H1 (cell line): ENCODE measurements around the gene NASP. TPM values are rescaled to one million over a fixed set of nuclear protein-coding genes. Genes with fewer than 3 reads are reported as not detected.

Experiments used
- CTCF ChIA-PET: fragments of 300-600 bp; sonication (Branson Sonifier 250); formaldehyde crosslinking; loops from one replicate; lab custom pipeline; 2021; ENCODE audit not compliant: partially characterized antibody; lab: Charles Lee
- POLR2A ChIA-PET: fragments of 300-600 bp; sonication (Branson Sonifier 250); formaldehyde crosslinking; loops from one replicate; lab custom pipeline; 2021; ENCODE audit warnings: inconsistent platforms; ENCODE audit not compliant: partially characterized antibody; lab: Charles Lee
- DNase-seq, 2 experiments: peaks; one replicate each; pipeline versions ENCODE4 v3.0.0 to v3.0.0-alpha.2; 2010 to 2022; ENCODE audit warnings: low spot score in 2 of 2, low read depth in 1 of 2, mixed read lengths in 1 of 2
- FAIRE-seq: peaks from 2 replicates; lab custom pipeline; 2011; peaks lifted over from hg19 to GRCh38; lab: Jason Lieb, UNC
- H2AFZ ChIP-seq: 2 replicates; pipeline ENCODE4 v1.8.1; 2012; ENCODE audit warnings: low read length, inconsistent platforms
- H2AK5ac ChIP-seq: 2 replicates; pipeline ENCODE4 v1.6.1; 2013; ENCODE audit warnings: low read depth, low read length
- H2BK120ac ChIP-seq: replicated peaks from 2 replicates; pipeline ENCODE3; 2013; ENCODE audit warnings: low read depth, low read length, inconsistent platforms
- H2BK12ac ChIP-seq: 2 replicates; pipeline ENCODE4 v1.6.1; 2013; ENCODE audit warnings: low read depth, low read length
- H2BK15ac ChIP-seq: 2 replicates; pipeline ENCODE4 v1.6.1; 2013; ENCODE audit warnings: low read length
- H2BK20ac ChIP-seq: 2 replicates; pipeline ENCODE4 v1.6.1; 2013; ENCODE audit warnings: low read length
- H2BK5ac ChIP-seq: 2 replicates; pipeline ENCODE4 v1.6.1; 2013; ENCODE audit warnings: low read depth, low read length
- H3K14ac ChIP-seq: 2 replicates; pipeline ENCODE4 v1.6.1; 2013; ENCODE audit warnings: inconsistent platforms; ENCODE audit not compliant: insufficient read length
- H3K18ac ChIP-seq: 2 replicates; pipeline ENCODE4 v1.6.1; 2013; ENCODE audit warnings: low read length; ENCODE audit errors: extremely low read depth
- H3K23ac ChIP-seq: 2 replicates; pipeline ENCODE4 v1.6.1; 2013; ENCODE audit warnings: inconsistent platforms; ENCODE audit not compliant: insufficient read length
- H3K23me2 ChIP-seq: 2 replicates; pipeline ENCODE4 v1.6.1; 2013; ENCODE audit warnings: low read depth, low read length
- H3K27ac ChIP-seq: 2 replicates; pipeline ENCODE4 v1.6.1; 2011; ENCODE audit warnings: low read depth, low read length, inconsistent platforms
- H3K27me3 ChIP-seq, 4 experiments: replicated peaks in 1 of 4; 1 replicate in 1 of 4; 2 replicates in 3 of 4; pipeline versions ENCODE4 v1.6.1 to v1.8.1; 2011 to 2013; ENCODE audit warnings: low read length in 3 of 4, mild to moderate bottlenecking in 3 of 4, inconsistent platforms in 2 of 4, mixed read lengths in 2 of 4, moderate library complexity in 1 of 4; ENCODE audit not compliant: control insufficient read depth in 3 of 4, insufficient read depth in 3 of 4; ENCODE audit errors: extremely low read depth in 1 of 4
- H3K36me3 ChIP-seq, 4 experiments: 2 replicates each; pipeline versions ENCODE4 v1.6.1 to v1.8.1; 2011 to 2013; ENCODE audit warnings: mild to moderate bottlenecking in 4 of 4, low read length in 3 of 4, moderate library complexity in 2 of 4, control low read depth in 1 of 4, inconsistent platforms in 1 of 4; ENCODE audit not compliant: insufficient read depth in 4 of 4, control insufficient read depth in 2 of 4
- H3K4ac ChIP-seq: replicated peaks from 2 replicates; pipeline ENCODE3; 2013; ENCODE audit warnings: low read length, low read depth, mixed read lengths, inconsistent platforms; ENCODE audit not compliant: insufficient read length
- H3K4me1 ChIP-seq, 4 experiments: replicated peaks in 1 of 4; 1 replicate in 1 of 4; 2 replicates in 3 of 4; pipeline versions ENCODE4 v1.6.1 to v1.8.1; 2011 to 2013; ENCODE audit warnings: low read length in 3 of 4, inconsistent platforms in 2 of 4, mixed read lengths in 1 of 4; ENCODE audit not compliant: insufficient read depth in 4 of 4, control insufficient read depth in 3 of 4
- H3K4me2 ChIP-seq, 2 experiments: 2 replicates each; pipeline versions ENCODE4 v1.6.1 to v1.8.1; 2011 to 2013; ENCODE audit warnings: low read depth in 2 of 2, low read length in 2 of 2, control low read depth in 1 of 2, inconsistent platforms in 1 of 2, mild to moderate bottlenecking in 1 of 2; ENCODE audit not compliant: insufficient read depth in 1 of 2
- H3K4me3 ChIP-seq, 4 experiments: fragments of 200-600, 300-600 bp in 1 of 4; sonication (generic), shearing (Covaris generic), sonication (Bioruptor Twin) in 1 of 4; 2 replicates each; pipeline versions ENCODE4 v1.5.1 to v1.8.1; 2011 to 2016; ENCODE audit warnings: low read length in 4 of 4, low read depth in 3 of 4, control low read depth in 2 of 4, inconsistent platforms in 2 of 4, mild to moderate bottlenecking in 2 of 4, mixed read lengths in 1 of 4, moderate library complexity in 1 of 4; ENCODE audit not compliant: insufficient read depth in 2 of 4; ENCODE audit errors: extremely low read depth in 1 of 4
- H3K56ac ChIP-seq: replicated peaks from 2 replicates; pipeline ENCODE3; 2013; ENCODE audit warnings: low read depth, mild to moderate bottlenecking, mixed read lengths, low read length, inconsistent platforms; ENCODE audit not compliant: insufficient read length
- H3K79me1 ChIP-seq: 2 replicates; pipeline ENCODE4 v1.6.1; 2013; ENCODE audit warnings: low read depth, low read length, control low read depth
- H3K79me2 ChIP-seq, 2 experiments: 2 replicates each; pipeline versions ENCODE4 v1.6.1 to v1.8.1; 2012 to 2013; ENCODE audit warnings: low read length in 2 of 2, mild to moderate bottlenecking in 2 of 2, inconsistent platforms in 1 of 2; ENCODE audit not compliant: insufficient read depth in 2 of 2, control insufficient read depth in 1 of 2
- H3K9ac ChIP-seq, 4 experiments: replicated peaks in 1 of 4; 1 replicate in 1 of 4; 2 replicates in 3 of 4; pipeline versions ENCODE4 v1.6.1 to v1.8.1; 2011 to 2013; ENCODE audit warnings: low read depth in 3 of 4, low read length in 3 of 4, control low read depth in 2 of 4, mild to moderate bottlenecking in 2 of 4, moderate library complexity in 2 of 4, inconsistent platforms in 1 of 4; ENCODE audit errors: extremely low read depth in 1 of 4
- H3K9me3 ChIP-seq, 2 experiments: 2 replicates each; pipeline versions ENCODE4 v1.6.1 to v1.8.1; 2012 to 2013; ENCODE audit warnings: mild to moderate bottlenecking in 2 of 2, moderate library complexity in 2 of 2, control low read depth in 1 of 2, inconsistent platforms in 1 of 2, low read depth in 1 of 2, low read length in 1 of 2, mixed read lengths in 1 of 2; ENCODE audit not compliant: insufficient read depth in 2 of 2
- H4K20me1 ChIP-seq, 2 experiments: replicated peaks in 1 of 2; 2 replicates each; pipeline versions ENCODE3 to v1.8.1; 2011 to 2013; ENCODE audit warnings: inconsistent platforms in 2 of 2, low read length in 2 of 2, mild to moderate bottlenecking in 1 of 2; ENCODE audit not compliant: insufficient read depth in 2 of 2, control insufficient read depth in 1 of 2
- H4K5ac ChIP-seq: 2 replicates; pipeline ENCODE4 v1.6.1; 2013; ENCODE audit warnings: low read length, low read depth, mixed read lengths, inconsistent platforms; ENCODE audit not compliant: insufficient read length
- H4K8ac ChIP-seq: 2 replicates; pipeline ENCODE4 v1.8.0; 2013; ENCODE audit warnings: mild to moderate bottlenecking, moderate library complexity, low read length, inconsistent platforms; ENCODE audit not compliant: insufficient read depth; ENCODE audit errors: extremely low read depth
- H4K91ac ChIP-seq: replicated peaks from 2 replicates; pipeline ENCODE3; 2013; ENCODE audit warnings: low read length, mixed read lengths, inconsistent platforms; ENCODE audit not compliant: insufficient read length
- CBX5 ChIP-seq: fragments of 300-800, 300-1000 bp; sonication (generic); IDR thresholded peaks from 2 replicates; pipeline ENCODE4 v1.7.1; 2016; ENCODE audit warnings: antibody characterized with exemption, low read length, low read depth
- CHD2 ChIP-seq: IDR thresholded peaks from 2 replicates; pipeline ENCODE4 v1.6.1; 2012; ENCODE audit warnings: low read length, improper control_type of control experiment
- CREB1 ChIP-seq: IDR thresholded peaks from 2 replicates; pipeline ENCODE4 v1.6.1; 2012; ENCODE audit warnings: inconsistent platforms
- FOSL1 ChIP-seq: IDR thresholded peaks from 2 replicates; pipeline ENCODE4 v1.6.1; 2011; ENCODE audit warnings: mild to moderate bottlenecking, low read depth, low read length, moderate library complexity; ENCODE audit not compliant: insufficient read depth
- HDAC2 ChIP-seq, 2 experiments: fragments of 300-600 bp in 1 of 2; sonication (generic) in 1 of 2; IDR thresholded peaks; 2 replicates each; pipeline ENCODE4 v1.6.1; 2011 to 2012; ENCODE audit warnings: low read depth in 2 of 2, low read length in 2 of 2, mild to moderate bottlenecking in 2 of 2, moderate library complexity in 2 of 2, borderline replicate concordance in 1 of 2, inconsistent platforms in 1 of 2
- JUND ChIP-seq: IDR thresholded peaks from 2 replicates; pipeline ENCODE4 v1.6.1; 2011; ENCODE audit warnings: mild to moderate bottlenecking, improper control_type of control experiment, low read length
- KDM5A ChIP-seq: fragments of 200-600 bp; IDR thresholded peaks from 2 replicates; pipeline ENCODE4 v1.7.1; 2012; ENCODE audit warnings: mild to moderate bottlenecking, low read length, inconsistent platforms, mixed read lengths
- NANOG ChIP-seq: IDR thresholded peaks from 2 replicates; pipeline ENCODE4 v1.6.1; 2011; ENCODE audit warnings: low read length, low read depth, mild to moderate bottlenecking, inconsistent platforms; ENCODE audit not compliant: insufficient read depth, poor library complexity, severe bottlenecking
- RNF2 ChIP-seq: fragments of 200-900, 300-1000 bp; sonication (generic); IDR thresholded peaks from 2 replicates; pipeline ENCODE4 v1.7.1; 2016; ENCODE audit warnings: borderline replicate concordance, low read depth, mild to moderate bottlenecking, antibody characterized with exemption, low read length; ENCODE audit not compliant: poor library complexity, severe bottlenecking; ENCODE audit errors: missing control alignments
- SIRT6 ChIP-seq: IDR thresholded peaks from one replicate; pipeline ENCODE4 v1.7.1; 2012; ENCODE audit warnings: low read length, inconsistent platforms
- SUZ12 ChIP-seq: fragments of 200-600 bp; sonication (generic); IDR thresholded peaks from 2 replicates; pipeline ENCODE4 v1.6.1; 2012; ENCODE audit warnings: mild to moderate bottlenecking, inconsistent platforms, low read length, moderate library complexity, mixed read lengths
- WGBS, 2 experiments: shearing (Covaris generic) in 1 of 2; methylation state at CpG; one replicate each; pipeline versions ENCODE4 v1.1.6 to v1.1.7; 2013 to 2015; ENCODE audit warnings: low lambda C conversion rate in 2 of 2, mixed read lengths in 2 of 2, inconsistent platforms in 1 of 2, low coverage in 1 of 2, missing lambda C conversion rate in 1 of 2; ENCODE audit not compliant: insufficient replicate concordance in 2 of 2, insufficient coverage in 1 of 2, insufficient read length in 1 of 2; ENCODE audit errors: extremely low coverage in 1 of 2, missing lambda C conversion rate in 1 of 2; 5-methylcytosine and 5-hydroxymethylcytosine counted together
- polyA plus RNA-seq, 7 experiments: library from polyadenylated mRNA; depleted of rRNA in 3 of 7; stranded (reverse) in 5 of 7; unstranded in 2 of 7; fragments of >200 nt in 5 of 7; fragments of 200-250 nt in 2 of 7; gene quantifications; 1 replicate in 5 of 7; 2 replicates in 1 of 7; 4 replicates in 1 of 7; pipeline versions ENCODE4 v1.2.1 to v1.2.3, GENCODE V29; 2011 to 2013; ENCODE audit warnings: missing spikeins in 2 of 7, mixed read lengths in 2 of 7
- total RNA-seq: library from RNA; stranded (reverse); fragmentation: NEBNext Ultra II Directional; extraction: Animal tissue kit (Norgen Biotek cat#: 25700); gene quantifications from 2 replicates; pipeline ENCODE4 v1.2.1, GENCODE V29; 2021
- TF ChIP-seq, protein P1 (sequence below): IDR thresholded peaks from 2 replicates; pipeline ENCODE4 v1.6.1; 2011; ENCODE audit warnings: low read depth, mild to moderate bottlenecking, low read length; ENCODE audit not compliant: insufficient read depth

NASP gene
- total and polyA plus RNA-seq, 2 of the 8 experiments (the other 6 are each of a cell fraction or from before 2014, with no cell fraction given), result 263 to 647 TPM

DNA sequence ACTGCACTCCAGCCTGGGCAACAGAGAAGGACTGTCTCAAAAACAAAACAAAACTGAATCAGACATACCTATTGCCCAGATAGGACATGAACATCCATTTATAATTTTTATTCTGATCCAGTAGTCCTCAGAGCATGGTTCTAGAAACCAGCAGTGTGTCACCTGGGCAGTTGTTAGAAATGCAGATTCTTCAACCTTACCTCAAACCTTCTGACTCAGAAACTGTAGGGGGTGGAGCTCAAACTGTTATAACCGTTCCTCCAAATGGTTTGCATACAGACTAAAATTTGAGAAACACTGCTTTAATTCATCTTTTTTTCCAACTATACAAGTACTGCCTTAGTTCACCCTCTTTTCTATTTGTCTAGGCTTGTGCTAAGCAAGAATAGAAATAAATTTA, 6.0 kb downstream of the NASP start:
- POLR2A ChIA-PET, result interaction anchor here (0.9 to 13.7 kb wide), 13 partner anchors 10 to 770 kb away, joined by 3 to 181 read pairs (median 4); partner anchors contain the start of gene PRDX1
- Histone ChIP-seq H3K4me3 (no peak overlapping the region), H2BK120ac (no peak overlapping the region), H3K79me1 (peaks cover 5% of the 10 kb centered on the region; the same call in 1 of the 2 replicates), H2BK12ac (no peak overlapping the region), H3K23me2 (peaks cover 9% of the 10 kb centered on the region; the same call in 1 of the 2 replicates), H3K9ac (no peak overlapping the region), H3K27ac (no peak overlapping the region), H4K91ac (no peak overlapping the region), H3K4me1 (peaks cover 0 to 12% (median 1%) of the 10 kb centered on the region in 4 experiments; a peak in 4 of 7 replicates), H3K9me3 (no peaks in the 10 kb centered on the region), H2BK20ac (no peak overlapping the region), H3K18ac (no peak overlapping the region), H3K56ac (no peak overlapping the region), H2BK5ac (no peak overlapping the region), H3K4me2 (no peak overlapping the region), H4K8ac (no peak overlapping the region), H3K79me2 (peaks cover 82 to 99% of the 10 kb centered on the region in 2 experiments), H4K20me1 (peaks cover 51 to 54% of the 10 kb centered on the region in 2 experiments), H3K14ac (no peak overlapping the region), H2AK5ac (no peak overlapping the region), H3K4ac (no peak overlapping the region), H3K23ac (no peak overlapping the region), H2AFZ (no peak overlapping the region), H4K5ac (no peak overlapping the region), H2BK15ac (no peak overlapping the region), H3K27me3 (no peaks in the 10 kb centered on the region), H3K36me3 (peaks cover 25 to 58% (median 38%) of the 10 kb centered on the region in 4 experiments)
- TF ChIP-seq, protein P1, sequence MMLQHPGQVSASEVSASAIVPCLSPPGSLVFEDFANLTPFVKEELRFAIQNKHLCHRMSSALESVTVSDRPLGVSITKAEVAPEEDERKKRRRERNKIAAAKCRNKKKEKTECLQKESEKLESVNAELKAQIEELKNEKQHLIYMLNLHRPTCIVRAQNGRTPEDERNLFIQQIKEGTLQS, result no peak
- TF ChIP-seq KDM5A (no peak), HDAC2 (IDR thresholded peaks at IDR 0.05; ENCODE audit: borderline replicate concordance in 1 of 2, low read depth in 2 of 2, low read length in 2 of 2) (no peak), FOSL1 (no peak), CHD2 (no peak), CBX5 (no peak), SUZ12 (no peak), SIRT6 (no peak), NANOG (no peak), CREB1 (no peak), JUND (no peak), RNF2 (no peak)
- DNase-seq, result no peak
- no peak for FAIRE-seq
- 90% methylated on average over 1 of the region's 1 CpG; no CpG with 5 or more reads in 1 of the 2 experiments for WGBS, 2 experiments
- CTCF ChIA-PET, result interaction anchor here (0.6 to 1.4 kb wide), 2 partner anchors 19 to 77 kb away, joined by 3 to 6 read pairs; no protein-coding TSS in a partner anchor
